NCI-H446 treated with DMSO at 0.1 percent for 48 hours (cell line): Measurements from ENCODE around the gene KIAA0930.
"Not testable (repeated sequence)": the region's sequence is repeated elsewhere in the genome, so short reads cannot be mapped to it uniquely, and the experiment has no call there.

ENCODE experiments used
- DNase-seq: peaks from one replicate; lab custom pipeline; 2025; lab: John Stamatoyannopoulos, UW

The KIAA0930 gene

DNA sequence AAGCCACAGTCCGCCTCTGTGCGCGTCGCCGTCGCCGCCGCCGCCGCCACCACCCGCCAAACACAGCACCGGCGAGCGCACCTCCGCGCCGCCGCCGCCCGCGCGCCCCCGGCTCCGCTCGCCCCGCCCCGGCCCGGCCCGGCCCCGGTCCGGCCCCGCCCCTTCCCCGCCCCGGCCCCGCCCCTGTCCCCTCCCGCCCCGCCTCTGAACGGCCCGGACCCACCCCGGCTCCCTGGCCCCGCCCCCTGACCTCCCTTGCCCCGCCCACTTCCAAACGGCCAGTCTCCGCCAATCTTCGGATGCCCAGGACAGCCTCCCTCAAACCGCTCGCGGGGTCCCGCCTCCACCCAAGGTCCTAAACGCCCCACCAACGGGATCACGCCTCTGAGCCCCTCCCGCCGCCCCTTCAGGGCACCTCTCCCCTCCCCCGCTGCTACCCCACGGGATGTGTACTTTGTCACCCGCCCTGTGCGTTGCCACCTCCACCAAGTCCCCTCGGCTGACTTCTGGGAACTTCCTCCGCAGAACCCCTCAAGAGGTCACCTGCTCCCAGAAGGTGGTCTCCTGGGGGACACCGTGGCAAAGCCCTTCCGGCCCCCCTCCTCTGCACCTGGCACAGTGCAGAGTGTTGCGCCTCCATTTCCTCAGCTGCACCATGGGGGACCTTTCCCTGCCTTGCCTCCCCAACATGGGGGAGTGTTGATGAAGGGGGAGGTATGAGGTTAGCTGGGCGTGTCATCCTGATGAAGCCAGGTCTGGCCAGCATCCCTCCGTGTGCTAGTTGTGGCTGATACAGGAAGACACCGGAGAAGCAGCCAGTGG lies at the start of gene KIAA0930:
KIAA0930 (minus strand) TSS at position 85 of the 822 bp plus-strand sequence. CDS start 191 bp downstream, outside the sequence.
- DNase-seq: no peak

DNA sequence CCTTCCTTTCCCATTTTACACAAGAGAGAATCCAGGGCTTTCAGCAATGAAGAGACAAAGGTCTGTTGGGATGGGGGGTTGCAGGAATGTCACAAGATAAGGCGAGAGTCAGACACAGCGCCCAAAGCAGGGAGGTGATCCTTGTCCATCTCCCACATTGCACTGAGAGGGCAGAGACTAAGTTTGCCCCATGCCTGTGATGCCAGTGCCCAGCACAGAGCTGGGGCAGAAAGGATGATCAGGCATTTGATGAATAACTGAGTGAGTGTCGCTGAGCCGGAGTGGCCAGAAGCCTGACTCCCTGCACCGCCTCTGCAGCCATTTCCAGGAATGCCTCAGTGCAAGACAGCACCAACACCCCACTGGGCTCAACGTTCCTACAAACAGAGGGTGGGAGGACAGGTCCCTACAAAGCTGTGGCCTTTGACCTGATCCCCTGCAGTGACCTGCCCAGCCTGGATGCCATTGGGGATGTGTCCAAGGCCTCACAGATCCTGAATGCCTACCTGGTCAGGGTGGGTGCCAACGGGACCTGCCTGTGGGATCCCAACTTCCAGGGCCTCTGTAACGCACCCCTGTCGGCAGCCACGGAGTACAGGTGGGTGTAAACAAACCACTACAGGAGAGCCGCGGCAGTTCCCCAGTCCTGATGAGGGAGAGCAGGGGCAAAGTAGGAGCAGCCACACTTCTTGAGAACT lies 46.3 kb upstream of the KIAA0930 start:
- DNase-seq: no peak

DNA sequence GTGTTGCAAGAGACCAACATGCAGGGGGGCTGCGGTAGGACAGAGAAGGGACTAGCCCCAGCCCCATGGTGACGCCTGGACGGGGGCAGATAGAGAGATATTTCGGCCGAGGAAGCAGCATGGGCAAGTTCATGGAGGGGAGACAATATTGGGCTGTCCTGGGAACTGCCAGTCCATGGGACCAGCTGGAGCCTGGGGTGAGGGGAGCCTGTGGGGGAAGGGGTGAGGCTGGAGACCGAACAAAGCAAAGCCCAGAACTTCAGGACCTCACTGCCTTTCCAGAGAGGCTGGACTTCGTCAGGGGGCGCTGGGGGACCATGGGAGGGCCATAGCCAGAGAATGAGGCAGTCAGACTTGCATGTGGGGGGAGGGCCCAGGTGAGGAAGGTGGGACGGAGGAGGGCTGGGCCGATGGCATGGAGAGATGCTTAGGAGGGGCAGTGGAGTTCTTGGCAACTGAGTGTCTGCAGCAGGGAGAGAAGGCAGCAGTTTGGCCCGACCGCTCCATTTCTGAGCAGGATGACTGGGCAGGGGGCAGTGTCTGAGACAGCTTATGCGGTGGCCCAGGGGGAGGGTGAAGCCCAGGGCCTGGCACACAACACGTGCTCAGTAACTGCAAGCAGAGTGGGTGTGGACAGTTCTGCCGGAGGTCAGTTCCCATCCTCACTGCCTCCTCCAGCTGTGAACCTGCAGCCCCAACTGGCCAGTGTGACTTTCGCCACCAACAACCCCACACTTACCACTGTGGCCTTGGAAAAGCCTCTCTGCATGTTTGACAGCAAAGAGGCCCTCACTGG lies 44.8 kb upstream of the KIAA0930 start:
- DNase-seq: no peak

DNA sequence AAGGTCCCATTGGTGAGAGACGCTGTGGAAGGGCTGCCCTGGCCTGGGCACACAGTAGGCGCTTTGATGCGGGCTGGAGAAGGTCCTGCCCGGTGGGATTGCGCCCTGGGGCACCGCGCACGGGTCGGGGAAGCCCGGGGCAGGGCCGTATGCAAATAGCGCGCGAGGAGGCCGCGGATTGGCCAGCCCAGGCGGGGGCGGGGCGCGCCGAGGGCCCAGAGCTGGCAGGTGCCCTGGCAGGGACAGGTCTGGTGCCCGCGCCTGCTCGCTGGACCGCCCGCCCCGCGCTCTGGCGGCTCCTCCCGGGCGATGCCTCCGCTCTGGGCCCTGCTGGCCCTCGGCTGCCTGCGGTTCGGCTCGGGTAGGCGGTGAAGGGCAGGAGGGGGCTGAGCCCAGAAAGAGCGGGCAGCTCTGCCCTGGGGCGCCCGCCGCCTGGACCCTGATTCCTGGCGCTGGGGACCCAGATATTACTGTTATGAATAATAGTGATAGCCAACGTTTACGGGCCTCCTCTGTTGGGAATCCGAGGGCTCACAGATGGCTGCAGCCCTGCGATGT lies 44.1 kb upstream of the KIAA0930 start, which contains the start of gene UPK3A:
UPK3A (plus strand) TSS at position 245 of the 558 bp plus-strand sequence; CDS start at position 310, 65 bp downstream.
- no peak for DNase-seq

DNA sequence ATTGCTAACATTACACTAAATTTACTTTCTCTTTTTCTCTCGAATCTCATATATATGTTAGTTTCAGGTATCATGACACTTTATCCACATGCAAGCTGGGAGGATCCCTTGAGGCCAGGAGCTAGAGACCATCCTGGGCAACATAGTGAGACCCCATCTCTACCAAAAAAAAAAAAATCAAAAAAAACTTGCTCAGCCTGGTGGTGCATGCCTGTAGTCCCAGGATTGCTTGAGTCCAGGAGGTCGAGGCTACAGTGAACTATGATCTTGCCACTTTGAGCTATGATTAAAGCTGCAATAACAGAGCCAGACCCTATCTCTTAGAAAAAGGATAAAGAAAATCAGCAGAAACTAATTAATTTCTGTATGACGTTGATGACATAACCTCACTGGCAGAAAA lies 40.3 kb upstream of the KIAA0930 start:
- DNase-seq: no peak

DNA sequence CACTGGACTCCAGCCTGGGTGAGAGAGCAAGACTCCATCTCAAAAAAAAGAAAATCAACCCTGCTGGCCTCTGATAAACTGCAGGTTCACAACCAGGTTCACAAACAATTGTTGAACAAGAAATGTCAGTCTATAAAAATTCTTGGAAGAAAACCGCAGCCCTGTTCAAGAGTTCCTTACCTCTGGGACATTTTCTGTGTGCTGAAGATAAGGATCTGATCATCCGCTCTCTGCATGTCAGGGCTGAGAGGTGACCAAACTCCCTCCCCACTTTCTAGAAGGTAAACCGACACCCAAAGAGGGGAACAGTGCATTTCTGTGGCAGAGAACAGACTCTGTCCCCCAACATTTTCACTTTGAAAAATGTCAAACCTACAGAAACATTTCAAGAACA lies 39.9 kb upstream of the KIAA0930 start:
- no peak for DNase-seq

DNA sequence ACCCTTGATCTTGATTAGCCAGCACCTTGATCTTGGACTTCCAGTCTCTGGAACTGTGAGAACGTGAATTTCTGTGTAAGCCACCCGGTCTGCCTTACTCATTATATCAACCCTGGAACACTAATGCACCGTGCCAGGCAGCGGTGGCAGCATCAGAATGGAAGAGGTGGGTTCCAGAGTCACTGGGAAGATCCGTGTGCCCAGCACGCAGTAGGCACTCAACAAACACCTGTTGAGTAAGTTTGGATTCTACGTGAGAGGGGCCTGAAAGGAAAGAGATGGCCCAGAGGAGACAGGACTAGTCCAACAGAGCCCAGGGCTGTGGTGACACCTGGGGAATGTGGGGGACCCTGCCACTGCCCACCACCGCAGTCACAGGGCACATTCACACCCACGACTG lies 37.4 kb upstream of the KIAA0930 start:
- no peak for DNase-seq

DNA sequence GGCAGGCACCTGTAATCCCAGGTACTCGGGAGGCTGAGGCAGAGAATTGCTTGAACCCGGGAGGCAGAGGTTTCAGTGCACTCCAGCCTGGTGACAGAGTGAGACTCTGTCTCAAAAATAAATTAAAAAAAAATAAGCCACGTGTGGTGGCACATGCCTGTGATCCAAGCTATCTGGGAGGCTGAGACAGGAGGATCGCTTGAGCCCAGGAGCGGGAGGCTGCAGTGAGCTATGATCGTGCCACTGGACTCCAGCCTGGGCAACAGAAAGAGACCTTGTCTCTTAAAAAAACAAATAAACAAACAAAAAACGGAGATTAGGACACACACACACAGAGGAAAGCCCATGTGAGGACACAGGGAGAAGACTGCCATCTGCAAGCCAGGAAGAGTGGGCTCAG lies 37.0 kb upstream of the KIAA0930 start:
- DNase-seq: not testable (repeated sequence)

DNA sequence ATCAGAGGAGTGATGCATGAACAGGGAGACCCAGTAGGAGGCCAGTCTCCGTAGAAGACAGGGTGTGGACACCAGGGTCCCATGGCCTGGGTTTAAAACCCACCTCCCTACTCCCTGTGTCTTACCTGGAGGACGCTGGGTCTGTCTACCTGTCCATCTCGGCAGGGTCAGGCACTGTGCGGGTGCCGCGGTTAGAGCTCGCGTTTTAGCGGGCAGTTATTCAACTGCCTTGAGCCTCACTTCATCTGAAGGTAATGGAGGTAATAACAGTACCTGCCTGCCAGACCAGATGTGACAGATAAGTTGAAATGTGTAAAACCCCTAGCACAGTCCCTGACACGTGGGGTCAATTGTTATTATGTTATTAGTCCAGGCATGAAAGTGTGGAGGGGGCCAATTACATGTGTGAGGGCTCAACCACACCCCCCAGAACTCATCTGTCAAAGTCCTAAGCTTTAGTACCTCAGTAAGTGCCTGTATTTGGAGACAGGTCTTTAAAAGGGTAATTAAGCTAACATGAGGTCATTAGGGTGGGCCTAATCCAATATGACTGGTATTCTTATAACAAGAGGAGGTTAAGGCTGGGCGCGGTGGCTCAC lies 35.9 kb upstream of the KIAA0930 start:
- no peak for DNase-seq

DNA sequence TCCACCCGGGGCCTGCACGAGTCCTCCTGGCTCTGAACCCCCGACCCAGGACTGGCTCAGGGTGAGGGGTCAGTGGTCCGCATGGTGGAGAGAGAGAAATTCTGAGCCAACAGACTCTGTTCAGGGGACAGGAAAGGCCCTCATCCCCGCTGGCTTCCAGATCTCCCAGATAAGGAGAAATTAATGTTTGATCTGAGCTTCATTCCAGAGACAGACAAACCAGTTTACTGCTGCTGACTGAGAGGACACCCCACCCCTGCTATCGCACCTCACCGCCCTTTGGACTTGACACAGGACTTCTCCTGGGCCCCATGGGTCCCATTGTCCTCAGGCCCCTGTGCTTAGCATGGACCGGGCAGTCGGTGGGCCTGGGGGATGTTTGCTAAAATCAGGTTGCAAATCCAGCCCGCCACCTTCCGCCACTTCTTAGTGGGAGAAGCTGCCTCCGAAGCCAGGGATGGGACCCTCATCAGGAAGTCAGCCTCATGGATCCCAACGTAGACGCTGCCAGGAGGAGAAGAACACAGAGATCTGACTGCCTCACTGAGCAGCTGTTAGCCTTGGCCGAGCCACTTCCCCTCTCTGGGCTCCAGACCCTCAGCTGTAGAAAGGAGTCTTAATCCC lies 32.9 kb upstream of the KIAA0930 start:
- no peak for DNase-seq

DNA sequence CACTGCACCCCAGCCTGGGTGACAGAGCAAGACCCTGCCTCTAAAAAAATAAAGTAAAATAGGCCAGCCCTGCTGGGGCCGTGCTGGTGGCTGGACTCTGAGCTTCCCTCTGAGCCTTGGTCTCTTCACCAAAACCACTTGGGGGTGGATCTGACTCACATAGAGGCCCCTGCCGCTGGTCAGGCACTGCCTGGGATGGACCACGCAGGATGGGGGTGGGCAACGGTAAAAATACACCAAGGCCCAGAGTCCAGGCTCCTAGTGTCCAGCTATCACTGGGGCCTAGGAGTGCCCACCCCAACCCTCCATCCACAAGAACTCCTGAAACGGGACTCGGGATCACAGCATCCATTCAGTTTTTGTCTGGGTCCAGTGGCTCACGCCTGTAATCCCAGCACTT lies 31.8 kb upstream of the KIAA0930 start:
- DNase-seq: no peak

DNA sequence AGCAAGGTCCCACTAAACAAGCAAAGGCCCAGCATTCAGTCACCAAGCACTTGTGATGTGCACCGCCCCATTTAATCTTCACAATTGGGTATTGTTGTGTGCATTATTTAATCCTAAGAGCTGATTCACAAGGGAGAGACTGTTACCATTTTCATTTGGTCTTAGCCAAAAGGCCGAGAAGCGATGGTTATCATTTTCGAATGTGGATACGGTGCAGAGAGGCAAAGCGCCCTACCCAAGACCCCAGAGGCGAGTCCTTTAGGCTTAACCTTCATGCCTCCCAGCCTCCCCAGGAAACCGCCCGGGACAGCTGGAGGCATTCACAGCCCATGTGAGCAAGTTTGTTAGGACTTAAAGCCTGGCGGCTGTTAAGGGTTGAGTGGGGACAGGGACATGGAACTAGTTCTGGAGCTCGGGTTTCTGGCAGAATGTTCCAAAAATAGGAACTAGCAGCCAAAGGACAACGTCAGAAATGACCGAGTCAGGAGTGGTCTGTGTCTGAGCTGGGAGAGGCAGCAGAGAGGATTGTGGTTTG lies 31.0 kb upstream of the KIAA0930 start:
- no peak for DNase-seq

DNA sequence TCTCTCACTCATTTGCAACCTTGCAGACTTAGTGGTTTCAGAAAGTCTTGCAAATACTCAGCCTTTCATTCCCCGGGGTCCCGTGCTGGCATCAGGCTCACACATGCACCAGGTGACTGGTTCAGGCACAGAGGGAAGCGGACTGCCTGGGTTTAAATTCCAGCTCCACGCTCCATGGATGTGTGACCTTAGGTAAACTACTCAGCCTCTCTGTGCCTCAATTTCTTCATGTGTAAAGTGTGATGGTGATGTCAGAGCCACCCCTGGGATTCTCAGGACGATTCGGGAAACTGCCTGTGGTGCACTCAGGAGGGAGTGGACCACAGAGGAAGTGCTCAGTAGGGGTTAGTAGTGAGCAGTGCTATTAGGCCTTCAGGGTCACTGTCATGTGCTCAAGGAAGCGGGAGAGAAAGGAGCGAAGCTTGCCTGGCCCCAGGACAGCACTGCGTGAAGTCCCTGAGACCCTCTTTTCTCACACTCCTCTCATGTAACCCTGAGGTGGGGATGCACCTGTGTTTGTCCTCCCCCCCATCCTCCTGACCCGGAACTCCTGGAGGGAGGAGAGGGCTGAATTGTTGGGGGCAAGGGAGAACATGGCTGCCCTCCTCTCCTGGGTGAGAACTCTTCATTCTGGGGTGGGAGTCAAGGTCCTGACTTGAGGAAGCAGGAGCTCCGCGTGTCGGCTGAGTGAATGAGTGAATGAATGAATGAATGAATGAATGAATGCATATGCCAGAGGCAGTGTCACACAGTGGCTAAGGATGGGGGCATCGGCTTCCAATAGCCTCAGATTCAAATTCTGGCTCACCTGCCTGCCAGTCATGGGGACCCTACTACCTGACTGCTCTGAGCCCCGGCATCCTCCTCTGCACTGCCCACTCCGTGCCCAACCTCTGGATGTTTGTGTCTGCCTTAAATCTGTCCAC lies 29.7 kb upstream of the KIAA0930 start:
- no peak for DNase-seq

DNA sequence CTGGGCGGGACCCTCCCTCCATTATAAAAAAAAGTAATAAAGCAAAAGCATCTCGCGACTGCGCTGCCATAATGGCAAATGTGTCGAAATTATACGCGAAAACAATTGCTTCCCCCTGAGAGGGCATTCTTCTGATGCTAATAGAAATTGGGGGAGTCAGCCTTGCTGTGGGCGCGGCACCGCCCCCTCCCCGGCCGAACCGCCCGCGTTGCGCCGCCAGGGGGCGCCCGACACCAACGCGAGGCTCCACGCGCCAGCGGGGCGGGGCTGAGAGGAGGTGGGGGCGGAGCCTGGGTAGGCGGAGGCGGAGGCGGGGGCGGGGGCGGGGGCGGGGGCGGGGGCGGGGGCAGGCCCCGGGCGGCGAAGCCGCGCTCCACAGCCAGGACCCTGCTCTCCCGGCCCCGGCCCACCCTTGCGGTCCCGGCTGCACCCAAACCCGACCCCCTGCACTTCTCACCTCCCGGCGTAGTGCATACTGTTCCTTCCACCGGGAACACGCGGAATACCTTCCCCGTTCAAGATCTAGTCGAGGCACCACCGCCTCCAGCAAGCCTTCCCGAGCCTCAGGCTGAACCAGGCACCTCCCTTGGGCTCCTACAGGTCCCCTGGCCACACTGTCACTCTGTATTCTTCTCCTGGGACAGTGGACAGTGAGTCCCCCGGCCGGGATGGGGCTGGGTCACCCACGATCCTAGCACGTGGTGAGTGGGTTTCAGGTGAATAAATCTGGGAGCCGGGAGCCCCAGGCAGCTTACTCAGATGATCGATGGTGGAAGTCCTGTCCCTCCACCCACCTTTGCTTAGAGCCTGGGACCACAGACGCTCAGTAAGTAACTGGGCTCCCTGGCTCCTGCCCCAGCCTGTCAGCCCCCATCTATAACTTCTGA lies 28.5 kb upstream of the KIAA0930 start:
- no peak for DNase-seq

DNA sequence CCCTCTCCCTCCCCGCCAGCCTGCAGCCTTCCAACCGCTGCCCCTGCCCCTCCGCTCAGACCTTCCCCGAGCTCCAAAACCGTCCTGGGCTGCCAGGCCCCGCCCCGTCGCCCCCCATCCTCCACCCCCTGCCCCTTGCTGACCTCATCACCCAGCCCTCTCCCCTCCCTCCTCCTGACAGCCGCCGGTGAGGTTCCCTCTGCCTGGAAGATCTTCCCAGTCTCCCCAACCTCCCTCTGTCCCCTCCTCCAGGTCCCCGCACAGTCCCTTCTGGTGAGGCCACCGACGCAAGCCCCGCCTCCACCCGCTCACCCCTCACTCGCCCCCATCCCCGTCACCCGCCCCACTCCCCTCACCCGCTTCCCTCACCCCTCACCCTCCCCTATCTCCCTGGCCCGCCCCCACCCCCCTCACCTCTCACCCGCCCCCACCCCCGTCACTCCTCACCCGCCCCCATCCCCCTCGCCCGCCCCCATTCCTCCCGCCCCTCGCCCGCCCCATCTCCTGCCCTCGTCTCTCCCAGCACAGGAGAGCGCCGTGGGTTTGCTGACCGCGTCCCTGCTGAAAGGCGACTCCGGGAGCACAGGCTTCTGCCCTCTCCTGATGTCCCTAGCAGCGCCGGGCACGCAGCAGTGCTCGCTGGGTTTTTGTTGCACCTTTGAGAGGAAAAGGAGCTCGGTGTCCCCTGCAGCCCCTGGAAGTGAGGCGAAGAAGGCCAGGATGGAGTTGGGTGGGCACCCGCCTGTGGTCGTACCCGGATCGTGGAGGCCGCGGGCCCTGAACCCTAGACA lies 27.7 kb upstream of the KIAA0930 start:
- DNase-seq: no peak

DNA sequence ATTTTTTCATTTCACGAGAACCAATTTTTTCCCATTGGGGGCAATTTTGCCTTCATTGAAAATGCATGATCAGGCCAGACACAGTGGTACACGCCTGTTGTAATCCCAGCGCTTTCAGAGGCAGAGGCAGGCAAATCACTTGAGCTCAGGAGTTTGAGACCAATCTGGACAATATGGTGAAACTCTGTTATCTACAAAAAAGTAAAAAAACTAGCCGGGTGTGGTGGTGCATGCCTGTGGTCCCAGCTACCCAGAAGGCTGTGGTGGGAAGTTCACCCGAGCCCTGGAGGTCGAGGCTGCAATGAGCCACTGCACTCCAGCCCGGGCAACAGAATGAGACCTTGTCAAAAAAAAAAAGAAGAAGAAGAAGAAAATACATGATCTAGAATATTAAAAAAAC lies 24.8 kb upstream of the KIAA0930 start:
- DNase-seq: no peak

DNA sequence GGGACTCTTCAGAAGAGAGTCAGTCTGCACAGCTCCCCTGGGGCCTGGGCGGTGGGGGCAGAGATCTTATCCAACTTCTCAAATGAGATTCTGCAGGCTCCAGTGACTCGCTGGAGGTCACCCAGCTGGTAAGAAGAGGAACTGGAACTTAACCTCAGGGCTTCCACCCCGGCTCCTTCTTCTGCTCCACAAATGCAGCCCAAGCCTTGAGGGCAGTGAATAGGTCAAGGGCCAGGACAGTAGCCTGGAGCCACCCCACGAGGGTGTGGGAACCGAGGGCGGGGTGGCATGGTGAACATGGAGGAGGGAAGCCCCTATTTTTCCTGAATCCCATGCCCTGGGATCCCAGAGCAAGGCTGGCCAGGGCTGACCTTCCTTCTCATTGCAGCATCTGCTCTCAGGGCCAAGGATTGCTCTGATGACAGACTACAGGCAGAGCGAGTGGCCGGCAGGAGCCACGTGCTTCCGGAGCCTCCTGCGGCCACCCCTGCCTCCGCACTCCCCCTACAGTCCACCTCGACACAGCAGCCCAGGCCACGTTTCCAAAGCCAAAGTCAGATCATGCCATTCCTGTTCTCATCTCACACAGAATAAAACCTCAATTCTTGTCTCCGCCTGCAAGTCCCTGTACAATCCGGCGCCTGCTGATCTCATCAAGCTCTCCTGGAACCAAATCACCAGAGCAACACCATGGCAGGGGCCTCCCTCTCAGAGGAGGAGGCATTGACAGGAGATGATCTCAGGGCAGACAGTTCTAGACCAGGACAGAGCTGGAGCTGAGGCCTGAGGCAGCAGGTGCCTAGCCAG lies 23.0 kb upstream of the KIAA0930 start:
- no peak for DNase-seq
